Islet of Langerhans (tissue), 1 donor: ENCODE measurements around the gene FRMD7.
"Not testable (repeated sequence)": the region's sequence is repeated elsewhere in the genome, so short reads cannot be mapped to it uniquely, and the experiment has no call there.

Source experiments
- FAIRE-seq: peaks from one replicate; lab custom pipeline; 2011; peaks lifted over from hg19 to GRCh38; lab: Jason Lieb, UNC

Gene FRMD7

DNA sequence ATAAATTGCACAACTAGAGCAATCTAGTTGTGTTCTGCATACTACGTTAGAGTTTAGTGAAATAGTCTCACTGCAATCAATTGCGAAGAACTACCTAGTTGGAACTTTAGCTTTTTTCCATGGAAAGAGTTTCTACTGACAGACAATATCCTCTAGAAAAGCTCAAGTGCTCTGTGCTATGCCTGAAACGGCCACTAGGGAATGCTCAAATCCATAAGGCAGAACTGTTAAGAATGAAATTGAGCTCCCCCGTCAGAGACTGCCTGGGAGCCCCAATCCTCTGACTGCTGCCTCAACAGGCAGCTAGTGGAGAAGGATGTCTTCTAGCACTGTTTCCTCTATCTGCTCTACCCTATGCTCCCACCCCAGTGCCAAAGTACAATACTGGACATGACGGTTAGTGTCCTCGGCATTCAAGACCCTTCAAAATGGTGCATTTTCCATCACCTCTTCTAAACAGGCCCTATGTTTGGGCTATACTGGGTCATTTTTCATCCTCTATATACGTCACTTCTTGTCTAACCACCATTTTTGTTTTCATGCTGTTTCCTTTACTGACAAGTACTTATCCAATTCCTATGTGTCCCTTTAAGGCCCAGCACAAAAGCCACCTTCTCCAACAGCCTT lies 35.3 kb downstream of the FRMD7 start:
- peak; percentile 53 for FAIRE-seq

DNA sequence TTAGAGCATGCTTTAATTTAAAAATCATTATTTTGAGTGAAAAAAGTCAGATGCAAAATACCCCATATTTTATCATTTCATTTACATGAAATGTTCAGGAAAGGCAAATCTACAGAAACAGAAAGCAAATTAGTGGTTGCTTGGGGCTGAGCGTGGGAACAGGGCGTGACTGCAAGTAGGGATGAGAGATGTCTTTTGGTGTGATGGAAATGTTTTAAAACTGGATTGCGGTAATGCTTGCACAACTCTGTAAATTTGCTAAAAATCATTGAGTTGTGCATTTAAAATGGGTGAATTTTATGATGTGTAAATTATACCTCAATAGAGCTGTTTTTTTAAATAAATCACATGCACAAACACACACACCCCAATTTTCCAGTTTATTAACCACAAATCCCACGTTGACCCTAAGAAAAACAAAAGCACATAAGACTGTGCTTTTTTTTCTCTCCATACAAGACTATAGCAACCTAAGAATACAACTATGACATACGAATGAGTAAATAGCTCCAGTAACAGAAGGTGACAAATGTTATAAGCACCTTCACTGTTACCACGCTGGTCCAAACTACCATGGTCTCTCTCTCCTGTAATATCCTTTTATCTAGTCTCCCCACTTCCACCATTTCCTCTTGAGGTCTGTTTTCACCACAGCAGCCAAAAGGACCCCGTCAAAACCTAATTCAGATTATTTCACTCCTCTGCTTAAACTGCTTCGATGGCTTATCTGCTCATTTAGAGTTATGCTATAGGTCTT lies 37.2 kb downstream of the FRMD7 start:
- no peak for FAIRE-seq

DNA sequence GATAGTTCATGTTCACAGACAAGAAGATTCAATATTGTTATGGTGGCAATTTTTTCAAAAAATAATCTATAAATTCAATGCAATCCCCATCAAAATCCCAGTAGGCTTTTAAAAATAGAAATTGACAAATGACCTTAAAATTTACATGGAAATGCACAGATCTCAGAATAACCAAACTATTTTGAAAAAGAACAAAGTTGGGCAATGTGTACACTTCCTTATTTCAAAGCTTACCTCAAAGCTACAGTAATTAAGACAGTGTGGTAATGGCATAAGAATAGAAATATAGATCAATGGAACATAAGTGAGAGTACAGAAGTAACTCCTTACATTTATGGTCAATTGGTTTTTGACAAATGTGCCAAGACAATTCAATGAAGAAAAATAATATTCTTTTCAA lies 39.0 kb downstream of the FRMD7 start:
- FAIRE-seq: no peak

DNA sequence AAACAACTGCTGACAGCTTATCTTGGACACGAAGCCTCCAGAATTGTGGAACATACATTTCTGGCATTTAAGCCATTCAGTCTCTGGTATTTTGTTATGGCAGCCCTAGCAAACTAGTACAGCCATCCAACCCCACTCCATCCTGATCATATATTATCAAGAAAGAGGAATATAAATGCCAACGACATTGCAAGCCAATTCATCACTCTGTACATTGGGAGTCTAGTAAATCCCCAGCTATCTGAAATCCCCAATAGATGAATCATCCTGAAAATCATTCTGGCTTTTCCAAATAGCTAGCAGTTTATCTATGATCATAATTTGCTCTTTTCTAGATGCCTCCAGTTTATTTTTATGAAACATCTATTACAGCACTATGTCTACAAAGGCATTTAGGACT lies 41.1 kb downstream of the FRMD7 start:
- FAIRE-seq: no peak

DNA sequence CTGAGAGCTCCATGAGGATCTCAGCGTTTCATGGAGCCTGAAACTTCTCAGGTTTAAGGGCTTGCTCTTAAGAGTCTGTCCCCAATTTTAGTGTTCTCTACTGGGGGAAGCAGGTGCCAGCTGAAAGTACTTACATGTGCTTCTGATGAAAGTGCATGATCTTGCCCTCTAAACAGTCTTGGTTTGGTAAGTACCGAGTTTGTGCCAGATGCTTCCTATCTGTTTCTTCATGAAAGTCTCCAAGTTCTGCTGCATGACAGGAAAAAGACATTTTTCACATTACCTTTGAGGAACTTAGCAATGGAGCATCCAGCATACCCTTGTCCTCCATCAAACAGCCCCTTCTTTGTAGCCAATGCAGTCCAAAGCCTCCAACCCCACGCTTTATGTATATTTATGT lies 42.0 kb downstream of the FRMD7 start:
- FAIRE-seq: no peak

DNA sequence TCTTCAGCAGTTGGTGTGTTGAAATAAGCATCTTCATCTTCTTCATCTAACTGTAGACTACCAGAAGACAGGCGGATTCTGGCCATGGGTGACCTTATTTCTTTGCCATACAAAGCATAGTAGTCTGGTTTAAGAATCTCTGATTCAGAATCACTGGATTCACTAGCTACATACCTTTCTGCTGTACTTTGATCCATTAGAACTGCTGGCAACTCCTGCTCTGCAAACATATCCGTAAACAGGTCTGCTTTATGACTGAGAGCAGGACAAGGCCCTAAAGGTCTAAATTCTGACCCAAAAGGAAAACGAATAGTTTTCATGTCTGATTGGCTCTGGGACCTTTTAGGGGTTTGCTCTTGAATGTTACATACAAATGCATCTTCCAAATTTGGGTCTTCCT lies 49.9 kb downstream of the FRMD7 start:
- FAIRE-seq: no peak

DNA sequence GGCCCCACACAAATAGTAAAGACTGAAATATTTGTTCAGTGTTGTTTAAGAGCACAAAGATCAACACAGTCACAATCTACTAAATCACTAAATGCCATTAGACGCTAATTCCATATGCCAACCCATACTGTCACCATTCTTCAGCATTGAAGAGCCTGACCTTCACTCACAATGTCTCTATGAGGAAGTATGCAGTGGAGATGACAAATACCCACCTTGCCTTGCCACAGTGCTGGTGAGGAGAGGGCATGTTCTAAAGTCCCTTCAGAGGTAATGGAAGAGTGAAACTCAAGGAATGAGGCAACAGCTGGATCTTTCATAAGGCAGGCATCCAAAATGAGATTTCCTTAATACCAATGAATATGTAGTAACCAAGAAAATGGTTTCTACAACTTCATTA lies 50.4 kb downstream of the FRMD7 start:
- FAIRE-seq: no peak

DNA sequence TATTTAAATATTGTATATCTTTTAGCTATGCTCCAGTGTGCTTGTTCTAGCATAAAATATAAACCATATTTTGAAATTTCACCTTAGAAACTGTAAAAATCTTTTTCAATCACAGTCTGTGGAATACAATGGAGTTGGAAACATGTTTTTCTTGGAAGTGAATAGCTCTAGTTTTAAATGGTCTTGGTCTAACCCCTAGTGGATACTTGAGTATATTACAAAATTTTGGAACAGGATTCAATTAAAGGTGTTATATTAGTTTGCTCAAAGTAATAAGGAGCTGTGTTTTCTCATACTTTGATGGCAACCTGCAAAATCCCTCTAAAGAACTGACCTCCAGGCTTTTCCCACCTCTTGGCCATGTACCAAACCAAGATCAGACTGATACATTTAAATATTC lies 56.6 kb downstream of the FRMD7 start:
- FAIRE-seq: peak; percentile 64

DNA sequence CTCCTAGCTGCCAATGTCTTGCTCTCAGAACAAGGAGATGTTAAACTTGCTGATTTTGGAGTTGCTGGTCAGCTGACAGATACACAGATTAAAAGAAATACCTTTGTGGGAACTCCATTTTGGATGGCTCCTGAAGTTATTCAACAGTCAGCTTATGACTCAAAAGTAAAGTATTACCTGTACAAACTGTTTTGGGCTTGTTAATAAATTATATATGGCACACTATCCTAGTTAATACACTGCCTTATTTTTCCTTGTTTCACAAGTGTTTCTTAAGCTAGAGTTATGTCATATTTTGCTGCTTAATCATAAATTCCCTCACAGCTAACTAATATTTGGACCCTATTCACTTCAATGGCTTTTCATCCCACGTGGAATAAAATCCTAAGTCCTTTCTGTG lies 59.4 kb downstream of the FRMD7 start:
- no peak for FAIRE-seq

DNA sequence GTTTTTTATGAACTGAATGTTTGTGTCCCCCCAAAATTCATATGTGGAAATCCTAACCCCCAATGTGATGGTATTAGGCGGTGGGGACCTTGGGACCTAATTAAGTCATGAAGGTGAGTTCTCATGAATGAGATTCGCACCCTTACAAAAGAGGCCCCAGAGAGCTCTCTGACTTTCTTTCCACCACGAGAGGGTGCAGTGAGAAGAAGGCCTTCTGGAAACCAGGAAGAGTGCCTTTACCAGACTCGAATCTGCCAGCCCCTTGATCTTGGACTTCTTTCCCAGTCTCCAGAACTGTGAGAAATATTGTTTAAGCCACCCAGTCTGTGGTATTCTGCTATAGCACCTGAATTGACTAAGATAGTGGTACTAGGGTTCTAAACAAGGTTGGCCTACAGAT lies 64.0 kb downstream of the FRMD7 start:
- FAIRE-seq: no peak

DNA sequence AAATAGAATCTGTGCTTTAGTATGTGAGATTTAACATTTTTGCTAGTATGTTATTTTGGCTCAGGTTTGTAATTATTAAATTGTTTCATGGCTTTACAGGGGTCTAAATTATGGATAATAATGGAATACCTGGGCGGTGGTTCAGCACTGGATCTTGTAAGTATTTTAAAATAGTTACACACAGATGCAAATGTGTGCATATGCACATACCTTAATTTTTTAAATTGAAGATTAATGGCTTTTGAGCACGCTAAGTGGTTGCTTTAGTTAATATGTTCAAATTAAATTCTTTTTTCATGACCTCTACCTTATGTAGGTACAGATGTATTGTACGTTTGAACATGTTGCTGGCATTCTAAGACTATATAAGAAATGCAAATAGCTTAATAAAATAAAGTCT lies 64.5 kb downstream of the FRMD7 start:
- no peak for FAIRE-seq

DNA sequence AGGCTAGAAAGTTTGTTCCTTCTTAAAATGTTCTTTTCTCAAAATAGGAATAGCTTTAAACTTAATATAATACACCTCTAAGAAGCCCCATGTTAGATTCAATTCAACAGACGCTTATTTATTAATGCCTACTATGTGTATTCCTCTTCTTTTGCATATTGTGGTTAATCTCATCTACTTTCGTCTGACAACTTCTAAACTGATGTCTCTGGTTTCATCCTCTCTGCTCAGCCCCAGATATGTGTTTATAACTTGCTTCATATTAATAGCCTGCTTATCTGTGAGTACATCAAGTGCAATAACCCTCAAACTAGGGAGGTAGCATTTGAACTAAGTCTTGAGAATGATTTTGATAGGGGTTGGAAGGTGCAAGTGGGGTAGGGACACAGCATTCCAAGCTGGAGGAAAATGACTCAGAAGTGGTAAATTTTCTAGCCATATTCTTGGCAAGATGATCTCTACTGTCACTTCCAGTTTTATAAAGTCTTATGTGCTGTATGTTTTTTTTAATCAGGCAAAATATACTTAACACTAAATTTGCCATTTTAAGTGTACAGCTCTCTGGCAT lies 67.8 kb downstream of the FRMD7 start:
- no peak for FAIRE-seq

DNA sequence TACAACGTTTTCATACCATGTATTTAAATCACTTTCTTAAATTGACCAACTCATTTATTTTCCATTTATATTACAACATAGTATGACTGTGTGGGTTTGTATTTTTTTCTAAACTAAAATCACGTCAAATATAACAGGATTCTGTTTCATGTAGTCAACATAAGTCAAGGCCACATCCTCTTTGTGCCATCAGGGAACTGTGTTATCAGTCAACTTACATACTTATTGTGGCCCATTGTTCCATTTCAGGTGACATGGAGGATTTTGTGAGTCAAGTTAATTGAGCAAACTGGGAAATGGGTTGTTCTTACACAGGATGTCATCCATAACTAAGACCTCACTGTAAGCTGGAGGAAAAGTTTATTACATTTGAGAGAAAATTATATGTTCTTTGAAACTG lies 68.8 kb downstream of the FRMD7 start:
- no peak for FAIRE-seq

DNA sequence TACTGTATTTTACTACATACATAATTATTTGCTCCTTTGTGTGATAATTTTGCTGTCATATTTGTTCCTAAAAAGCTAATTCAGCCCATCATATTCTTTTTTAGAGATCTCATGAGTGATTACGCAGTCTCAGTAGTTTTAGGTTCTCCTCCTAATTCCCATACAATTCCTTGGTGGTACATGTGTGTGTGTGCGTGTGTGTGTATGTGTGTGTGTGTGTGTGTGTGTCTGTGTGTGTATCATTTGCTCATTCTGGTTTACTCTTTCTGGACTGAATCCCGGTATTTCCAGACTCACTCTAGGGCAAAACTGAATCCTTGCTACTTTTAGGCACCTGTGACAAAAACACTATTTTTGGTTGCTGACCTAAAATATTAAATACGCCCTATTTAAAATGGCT lies 69.8 kb downstream of the FRMD7 start:
- FAIRE-seq: no peak

DNA sequence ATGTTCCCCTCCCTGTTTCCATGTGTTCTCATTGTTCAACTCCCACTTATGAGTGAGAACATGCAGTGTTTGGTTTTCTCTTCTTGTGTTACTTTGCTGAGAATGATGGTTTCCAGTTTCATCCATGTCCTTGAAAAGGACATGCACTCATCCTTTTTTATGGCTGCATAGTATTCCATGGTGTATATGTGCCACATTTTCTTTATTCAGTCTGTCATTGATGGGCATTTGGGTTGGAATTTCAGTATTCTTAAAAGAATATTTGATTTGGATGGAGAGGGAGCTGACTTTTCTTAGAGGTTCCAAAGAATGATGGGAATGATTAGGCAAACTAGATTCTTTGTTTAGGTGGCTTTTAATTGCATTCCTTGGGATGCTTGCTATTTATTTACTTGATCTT lies 76.0 kb downstream of the FRMD7 start:
- not testable (repeated sequence) for FAIRE-seq

DNA sequence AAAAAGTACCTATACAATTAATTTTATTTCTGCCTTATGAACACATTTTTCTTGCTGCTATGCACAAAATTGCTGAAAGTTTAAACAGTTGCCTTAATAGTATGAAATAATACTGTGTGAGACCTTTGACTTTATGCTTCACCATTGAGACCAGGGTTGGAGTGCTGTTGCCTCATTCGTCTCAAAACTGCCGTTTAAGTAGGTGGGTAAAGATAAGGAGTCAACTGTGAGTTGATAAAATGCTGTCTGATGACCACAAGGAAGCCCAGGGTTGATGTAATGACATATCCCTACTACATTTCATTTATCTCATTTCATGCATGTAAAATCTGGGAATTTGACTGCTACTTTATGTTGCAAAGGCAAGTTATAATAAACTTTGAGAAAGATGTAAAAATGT lies 81.3 kb downstream of the FRMD7 start:
- no peak for FAIRE-seq

DNA sequence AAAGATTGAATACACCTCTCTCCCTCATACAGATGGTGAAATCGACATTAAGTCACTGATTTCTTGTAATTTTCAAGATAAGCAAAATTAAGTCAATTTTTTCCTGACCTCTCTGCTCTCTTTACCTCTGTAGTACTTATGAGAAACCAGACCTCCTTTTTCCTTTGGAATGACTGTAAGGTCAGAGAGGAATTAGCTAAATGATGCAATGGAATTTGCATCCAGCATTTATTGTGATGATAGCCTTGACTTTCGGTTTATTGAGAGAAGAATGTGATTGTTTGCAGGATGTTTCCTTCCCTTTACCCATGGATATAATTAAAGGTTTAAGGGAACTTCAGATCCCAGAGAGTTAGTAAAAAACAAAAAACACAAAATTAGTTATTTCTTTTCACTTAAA lies 82.4 kb downstream of the FRMD7 start:
- FAIRE-seq: no peak

DNA sequence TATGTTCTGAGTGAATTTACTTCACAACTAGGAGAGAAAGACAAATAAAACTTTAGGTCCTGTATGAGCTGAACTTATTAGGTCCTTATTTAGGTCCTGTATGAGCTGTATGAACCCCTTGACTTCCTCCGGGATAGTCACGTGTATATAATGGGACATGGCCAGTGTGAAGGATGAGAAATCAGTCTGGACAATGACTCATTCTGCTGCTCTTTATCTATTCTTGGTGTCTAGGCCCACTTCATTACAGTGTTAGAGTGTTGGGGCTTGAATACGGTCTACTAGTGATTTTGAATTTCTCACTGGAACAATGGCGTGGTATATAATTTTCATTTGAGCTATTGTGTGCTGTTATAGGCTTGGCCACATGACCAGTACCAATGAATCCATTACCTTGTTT lies 82.9 kb downstream of the FRMD7 start:
- no peak for FAIRE-seq

DNA sequence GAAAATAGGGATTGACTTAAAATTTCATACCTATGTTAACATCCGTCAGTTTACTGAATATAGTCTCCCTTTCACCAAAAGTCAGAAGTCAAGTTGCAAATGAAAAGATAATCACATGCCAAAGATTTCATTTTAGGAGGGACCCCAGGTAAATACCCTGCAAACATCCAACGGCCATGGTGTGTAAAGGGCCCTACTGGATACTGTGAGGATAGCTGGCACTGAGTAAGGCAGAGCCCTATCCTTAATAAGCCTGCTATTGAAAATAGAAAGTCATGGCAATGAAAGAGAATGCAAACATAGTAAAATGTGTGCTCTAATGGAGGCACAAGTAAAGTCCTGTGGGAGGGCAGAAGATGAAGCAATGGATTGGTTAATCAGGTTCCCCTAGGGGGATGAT lies 83.8 kb downstream of the FRMD7 start:
- no peak for FAIRE-seq

DNA sequence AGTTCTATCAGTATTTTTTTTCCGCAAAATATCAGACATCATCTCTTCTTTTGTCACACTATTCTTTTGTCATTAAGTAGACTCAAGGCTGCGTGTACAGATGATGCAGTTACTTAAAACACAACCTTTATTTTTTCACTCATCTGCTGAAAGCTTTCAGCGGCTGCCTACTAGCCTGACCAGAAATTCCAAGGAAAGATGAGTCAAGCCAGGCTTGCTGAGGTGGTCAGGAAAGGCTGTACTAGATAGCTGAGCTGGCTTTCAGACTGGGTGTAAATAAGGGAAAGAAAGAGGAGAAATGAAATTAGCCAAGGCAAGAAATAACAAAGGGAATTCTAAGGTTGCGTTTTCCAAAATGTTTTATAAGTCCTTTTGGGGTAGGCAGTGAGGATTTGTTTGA lies 86.8 kb downstream of the FRMD7 start:
- FAIRE-seq: no peak

DNA sequence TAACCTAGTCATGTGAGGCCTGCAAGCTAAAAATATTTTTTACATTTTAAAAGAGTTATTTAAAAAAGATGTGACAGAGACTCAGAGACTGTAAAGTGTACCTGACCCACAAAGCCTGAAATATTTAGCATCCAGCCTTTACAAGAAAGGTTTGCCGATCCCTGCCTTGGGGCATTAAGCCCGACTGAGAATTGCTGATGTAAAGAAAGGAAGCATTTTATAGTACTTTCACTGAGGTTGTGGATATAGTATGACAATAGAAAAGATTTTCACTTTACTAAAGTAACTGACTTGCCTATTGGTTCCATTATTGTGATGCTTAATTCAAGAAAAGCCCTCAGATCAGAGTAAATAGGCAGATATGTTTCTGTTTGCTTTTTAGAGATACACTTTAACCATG lies 87.8 kb downstream of the FRMD7 start:
- no peak for FAIRE-seq

DNA sequence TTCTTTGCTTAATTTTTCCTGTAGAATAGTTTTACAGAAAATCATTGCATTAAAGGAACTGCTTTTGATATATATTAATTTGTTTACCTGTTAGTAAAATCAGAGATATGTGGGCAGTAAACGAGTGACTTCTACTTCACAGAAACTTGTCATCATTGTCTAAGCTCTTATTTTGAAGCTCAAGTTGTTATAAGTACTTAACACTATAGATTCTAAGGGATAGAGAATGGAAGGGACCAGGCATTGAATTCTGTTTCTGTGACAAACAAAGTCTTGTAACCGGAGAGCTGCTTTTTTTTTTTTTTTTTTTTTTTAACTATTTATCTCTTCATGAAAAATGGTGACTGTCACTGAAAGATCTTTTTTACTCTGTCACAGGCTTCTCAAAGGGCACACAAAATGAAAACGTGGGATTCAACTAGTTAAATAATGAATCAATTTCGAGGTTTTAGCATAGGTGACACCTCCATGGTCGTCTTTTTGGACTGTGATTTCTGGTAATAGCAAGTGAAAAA lies 90.3 kb downstream of the FRMD7 start:
- FAIRE-seq: no peak

DNA sequence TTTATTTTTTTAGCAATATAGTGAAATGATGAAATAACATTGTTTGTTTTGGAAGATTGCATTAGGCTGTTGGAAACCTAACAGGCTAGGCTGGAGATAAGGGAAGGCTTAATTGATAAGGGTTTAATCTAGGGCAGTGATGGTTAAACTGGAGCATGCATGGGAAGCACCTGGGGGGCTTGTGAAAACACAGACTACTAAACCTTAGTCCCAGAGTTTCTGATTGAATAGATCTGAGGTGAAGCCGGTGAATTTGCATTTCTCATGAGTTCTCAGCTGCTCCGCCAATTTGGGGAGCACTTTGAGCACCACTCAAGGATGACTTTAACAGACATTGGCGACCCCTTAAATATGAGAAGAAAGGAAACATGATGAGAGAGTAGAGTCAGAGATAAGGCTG lies 93.2 kb downstream of the FRMD7 start:
- FAIRE-seq: no peak

DNA sequence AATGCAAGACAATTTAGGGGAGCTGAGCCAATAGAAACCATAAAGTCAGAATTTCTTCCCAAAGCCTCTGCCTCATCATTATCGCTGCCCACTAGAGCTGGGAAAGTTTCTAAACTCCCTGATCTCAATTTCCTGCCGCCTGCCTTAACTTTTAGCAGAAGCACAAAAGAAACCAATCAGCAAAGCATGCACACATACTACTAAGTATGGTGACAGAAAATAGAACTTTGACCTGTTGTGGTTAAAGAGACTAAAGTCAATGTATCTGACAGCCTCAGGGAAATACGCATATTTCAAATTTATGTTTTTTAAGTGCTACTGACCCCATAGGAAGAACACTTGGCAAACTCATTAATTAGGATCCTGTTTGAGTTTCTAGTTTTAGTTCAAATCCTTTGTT lies 94.7 kb downstream of the FRMD7 start:
- no peak for FAIRE-seq
